Hematopoietic multipotent progenitor cell treated with erythropoietin and hydrocortisone succinate and interleukin-3 and kit ligand, for 8 days (in vitro differentiated cells): Measurements from ENCODE around the gene AXL.
A peak's percentile ranks its signal among the peaks of the same experiment; 100 is the strongest.
"Not testable (repeated sequence)": the region's sequence is repeated elsewhere in the genome, so short reads cannot be mapped to it uniquely, and the experiment has no call there.

Experiments used
- DNase-seq: peaks from one replicate; pipeline ENCODE4 v3.0.0-alpha.2; 2015

AXL gene

GRCh38 chr19:41288673-41289530, 69.9 kb downstream of the AXL start:
- DNase-seq: no peak

- not testable (repeated sequence) for DNase-seq
Observed at GRCh38 chr19:41289814-41290213, 70.8 kb downstream of the AXL start.

DNA sequence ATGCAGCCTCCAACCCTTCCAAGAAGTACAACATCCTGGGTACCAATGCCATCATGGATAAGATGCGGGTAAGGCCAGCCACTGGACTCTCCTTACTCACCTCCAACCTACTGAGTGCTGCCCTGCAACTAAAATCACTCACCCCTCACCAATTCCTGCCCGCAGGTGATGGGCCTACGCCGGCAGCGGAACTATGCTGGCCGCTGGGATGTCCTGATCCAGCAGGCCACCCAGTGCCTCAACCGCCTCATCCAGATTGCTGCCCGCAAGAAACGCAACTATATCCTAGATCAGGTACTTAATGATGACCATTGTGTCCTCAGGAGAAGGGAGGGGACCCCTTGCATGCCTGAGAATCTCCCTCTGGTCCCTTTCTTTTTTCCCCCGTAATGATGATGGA, 75.4 kb downstream of the AXL start:
- no peak for DNase-seq

- no peak for DNase-seq
Observed at GRCh38 chr19:41295499-41295898, 76.5 kb downstream of the AXL start.

GRCh38 chr19:41296433-41296871, 77.4 kb downstream of the AXL start:
- no peak for DNase-seq

GRCh38 chr19:41297628-41298347, 78.8 kb downstream of the AXL start:
- no peak for DNase-seq

DNA sequence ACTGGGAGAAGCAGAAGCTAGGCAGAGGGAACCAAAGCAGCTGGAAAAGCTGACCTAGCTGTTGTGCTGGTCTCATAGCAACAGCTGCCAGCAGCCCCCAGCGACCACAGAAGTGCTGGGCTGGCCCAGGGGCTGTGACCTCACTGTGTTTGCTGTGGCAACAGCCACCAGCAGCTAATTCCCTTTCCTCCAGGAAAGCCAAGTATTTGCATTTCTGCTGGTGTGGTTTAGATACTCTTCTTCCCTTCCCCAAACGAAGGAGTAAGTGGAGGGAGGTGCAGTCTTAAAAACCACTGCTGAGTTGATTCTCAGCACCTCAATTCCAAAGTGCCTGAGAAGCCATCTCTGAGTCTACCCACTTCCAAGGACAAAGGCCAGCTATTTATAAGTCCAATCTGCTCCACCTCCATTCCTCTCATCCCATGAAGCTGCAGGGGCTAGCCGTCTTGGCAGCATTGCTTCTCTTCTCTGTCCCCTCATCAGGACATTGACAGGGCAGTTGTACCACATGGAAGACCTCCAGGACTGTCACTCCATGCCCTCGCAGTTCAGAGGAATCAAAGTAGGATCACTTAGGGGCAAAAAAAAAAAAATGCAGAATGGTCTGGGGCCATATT, 79.4 kb downstream of the AXL start:
- DNase-seq: no peak

GRCh38 chr19:41299046-41299754, 80.2 kb downstream of the AXL start:
- no peak for DNase-seq

GRCh38 chr19:41299755-41300089, 80.7 kb downstream of the AXL start:
- DNase-seq: peak; percentile 34

DNA sequence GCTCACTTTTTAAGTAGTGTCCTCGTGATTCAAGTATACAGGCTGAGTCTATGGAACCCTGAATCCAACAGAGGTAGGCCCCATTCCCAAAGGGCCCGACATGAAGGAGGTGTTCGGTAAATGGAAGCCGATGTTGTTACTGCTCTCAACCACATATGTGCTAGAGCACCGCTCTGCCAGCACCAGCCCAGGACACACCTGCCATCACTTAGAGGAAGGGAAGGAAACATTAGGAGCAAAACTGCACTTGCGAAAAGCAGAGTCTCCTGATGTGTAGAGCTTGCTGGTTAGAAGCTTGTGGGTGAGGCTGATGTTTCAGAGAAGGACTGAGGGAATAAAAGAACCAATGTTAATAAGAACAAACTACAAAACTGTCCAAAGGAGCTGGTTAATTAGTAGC, 81.5 kb downstream of the AXL start:
- DNase-seq: no peak

DNA sequence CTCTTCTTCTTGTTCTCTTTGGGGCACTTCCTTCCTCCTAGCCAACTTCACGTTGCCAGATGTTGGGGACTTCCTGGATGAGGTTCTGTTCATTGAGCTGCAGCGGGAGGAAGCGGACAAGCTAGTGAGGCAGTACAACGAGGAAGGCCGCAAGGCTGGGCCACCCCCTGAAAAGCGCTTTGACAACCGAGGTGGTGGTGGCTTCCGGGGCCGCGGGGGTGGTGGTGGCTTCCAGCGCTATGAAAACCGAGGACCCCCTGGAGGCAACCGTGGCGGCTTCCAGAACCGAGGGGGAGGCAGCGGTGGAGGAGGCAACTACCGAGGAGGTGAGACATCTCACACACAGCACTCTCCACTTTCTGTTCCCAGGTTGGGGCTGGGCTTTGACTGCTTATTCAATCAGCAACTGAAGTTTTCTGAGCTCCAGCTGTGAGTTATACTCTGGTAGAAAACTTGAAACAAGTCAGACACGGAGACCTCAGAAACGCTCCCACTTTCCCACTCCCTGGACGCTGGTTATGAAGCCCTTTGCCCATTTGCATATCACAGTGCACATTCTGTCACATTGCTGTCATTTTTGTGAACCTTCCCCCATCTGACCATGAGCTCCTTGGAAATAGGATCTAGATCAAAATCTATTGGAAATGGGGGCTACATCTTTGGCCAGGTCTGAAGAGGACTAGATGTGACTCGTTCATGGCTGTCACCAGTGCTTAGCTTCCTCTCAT, 83.8 kb downstream of the AXL start:
- DNase-seq: no peak

GRCh38 chr19:41303954-41304353, 84.9 kb downstream of the AXL start:
- DNase-seq: no peak

DNA sequence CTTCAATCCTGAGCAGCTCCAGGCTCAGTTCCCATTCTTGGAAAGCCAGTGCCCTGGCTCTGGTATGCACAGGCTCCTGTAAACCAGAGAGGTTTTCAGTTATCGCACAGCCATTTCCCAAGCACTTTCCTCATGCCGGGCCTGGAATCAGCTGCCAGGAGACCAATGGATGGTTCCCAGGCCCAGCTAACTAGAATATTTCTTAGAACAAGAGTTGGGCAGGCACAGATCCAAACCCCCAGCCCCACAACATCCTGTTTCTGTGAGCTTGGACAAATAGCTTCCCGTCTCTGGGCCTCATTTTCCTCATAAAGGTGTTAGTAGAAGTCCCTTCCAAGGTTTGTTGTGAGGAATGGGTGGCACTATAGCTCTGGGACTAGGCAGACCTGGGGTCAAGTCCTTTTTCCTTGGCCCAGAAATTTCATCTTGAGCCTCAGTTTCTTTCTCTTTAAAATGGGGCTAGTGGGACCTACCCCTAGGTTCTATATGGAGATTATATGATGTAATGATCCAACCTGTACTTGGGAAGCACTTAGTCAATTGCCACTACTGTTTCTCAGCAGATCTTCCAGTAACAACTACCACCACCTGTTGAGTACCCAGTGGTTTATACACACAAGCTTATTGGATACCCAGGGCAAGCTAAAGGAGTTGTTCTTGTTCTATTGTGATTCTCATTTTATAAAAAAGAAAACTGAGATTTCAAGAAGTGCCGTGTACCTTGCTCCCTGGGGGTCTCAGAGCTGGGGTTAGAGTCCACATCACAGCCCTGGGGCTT, 85.9 kb downstream of the AXL start:
- DNase-seq: no peak

- DNase-seq: no peak
Observed at GRCh38 chr19:41305927-41306793, 87.1 kb downstream of the AXL start.

DNA sequence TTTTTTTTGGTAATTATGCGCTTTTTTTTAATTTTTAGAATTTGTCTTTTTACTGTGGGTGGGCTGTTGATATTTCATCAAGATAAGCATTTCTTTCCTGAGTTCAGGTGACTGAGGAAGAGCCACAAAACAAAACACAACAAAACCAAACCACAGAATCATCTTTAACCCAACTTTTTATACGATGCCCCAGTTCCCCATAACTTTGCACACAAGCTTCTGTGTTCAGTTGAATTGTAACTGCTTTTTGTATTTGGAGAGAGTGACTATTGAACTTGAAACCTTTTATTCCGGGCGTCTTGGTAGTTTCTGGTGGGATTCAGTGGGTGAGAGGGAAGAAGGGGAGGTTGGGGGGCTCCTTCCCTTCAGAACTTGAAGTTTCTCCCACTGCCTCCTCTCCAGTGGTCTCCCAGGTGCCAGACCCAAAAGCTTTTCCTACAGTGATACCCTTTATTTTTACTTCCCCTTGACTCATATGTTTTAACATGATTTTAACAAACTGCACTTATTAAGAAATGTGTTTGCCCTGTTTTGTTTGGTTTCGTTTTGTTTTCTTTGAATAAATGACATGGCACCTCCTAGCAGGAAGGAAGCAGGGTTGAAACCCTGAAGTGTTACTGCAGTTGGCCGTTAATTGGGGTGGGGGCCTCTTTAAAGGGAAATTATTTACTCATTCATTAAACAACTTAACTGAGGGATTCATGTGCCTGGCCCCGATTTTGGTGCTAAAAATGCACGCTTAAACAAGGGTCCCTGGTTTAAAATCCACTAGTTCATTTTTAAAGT, 88.3 kb downstream of the AXL start:
- no peak for DNase-seq

DNA sequence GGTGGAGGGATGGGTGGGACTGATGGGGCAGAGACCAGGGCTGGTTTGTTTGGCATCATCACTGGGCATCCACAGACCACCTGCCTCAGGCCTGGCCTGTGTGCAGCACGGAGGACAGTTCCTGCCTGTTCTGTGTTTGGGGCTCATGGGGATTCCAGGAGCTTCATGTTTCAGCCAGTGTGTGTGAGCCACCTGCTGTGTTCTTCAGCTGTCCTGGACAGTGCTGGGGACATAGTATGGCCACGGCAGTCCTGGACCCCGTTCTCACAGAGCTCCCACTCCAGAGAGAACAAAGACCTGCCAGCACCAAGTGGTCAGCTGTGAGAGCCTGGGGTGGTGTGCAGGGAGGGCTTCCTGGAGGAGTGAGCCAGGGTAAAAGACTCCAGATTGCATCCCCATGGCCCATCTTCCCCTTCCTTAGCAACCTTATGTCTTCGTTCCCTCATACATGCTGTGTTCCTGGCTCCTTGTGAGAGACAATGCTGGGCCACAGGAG, 89.0 kb downstream of the AXL start:
- no peak for DNase-seq

DNA sequence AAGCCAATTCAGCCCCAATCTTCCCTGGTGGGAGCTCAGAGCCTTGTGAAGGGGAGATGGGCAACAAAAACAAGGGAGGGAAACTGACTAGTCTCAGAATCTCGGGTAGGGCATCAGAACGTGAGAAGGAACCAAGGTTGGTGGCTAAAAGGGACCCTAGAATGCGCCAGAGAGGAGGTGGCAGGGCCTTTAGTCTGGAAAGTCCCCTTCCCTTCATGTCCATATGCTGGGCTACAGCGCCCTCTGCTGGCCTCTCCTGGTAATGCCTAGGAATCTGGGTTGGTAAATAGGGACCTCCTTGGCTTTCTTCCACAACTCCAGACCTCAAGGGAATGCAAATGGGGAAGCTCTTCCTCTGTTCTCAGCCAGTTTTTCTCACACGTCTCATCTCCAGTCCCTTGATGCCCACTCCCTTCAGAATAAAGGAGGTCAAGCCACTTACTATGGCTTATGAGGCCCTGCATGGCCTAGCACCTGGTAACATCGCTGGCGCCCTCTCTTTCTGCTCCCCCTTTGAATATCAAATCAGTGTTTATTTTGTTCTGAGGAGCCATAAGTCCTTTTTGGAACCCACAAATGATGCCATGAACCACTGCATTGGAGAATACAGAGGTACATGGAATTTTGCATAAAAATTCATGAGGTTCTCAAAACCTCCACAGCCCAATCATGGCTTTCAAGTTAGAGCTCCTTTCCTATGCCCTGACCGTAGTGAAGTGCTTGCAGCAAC, 89.6 kb downstream of the AXL start:
- peak; percentile 90 for DNase-seq

- DNase-seq: peak; percentile 32
Observed at GRCh38 chr19:41309180-41310032, 90.4 kb downstream of the AXL start.
